ENCODE results near the gene TUBB6. TPM values are rescaled to one million over a fixed set of nuclear protein-coding genes. Genes with fewer than 3 reads are reported as not detected.

Gene TUBB6
- total RNA-seq, 2 experiments from 2014 or later, result 11.1 to 11.6 TPM

DNA sequence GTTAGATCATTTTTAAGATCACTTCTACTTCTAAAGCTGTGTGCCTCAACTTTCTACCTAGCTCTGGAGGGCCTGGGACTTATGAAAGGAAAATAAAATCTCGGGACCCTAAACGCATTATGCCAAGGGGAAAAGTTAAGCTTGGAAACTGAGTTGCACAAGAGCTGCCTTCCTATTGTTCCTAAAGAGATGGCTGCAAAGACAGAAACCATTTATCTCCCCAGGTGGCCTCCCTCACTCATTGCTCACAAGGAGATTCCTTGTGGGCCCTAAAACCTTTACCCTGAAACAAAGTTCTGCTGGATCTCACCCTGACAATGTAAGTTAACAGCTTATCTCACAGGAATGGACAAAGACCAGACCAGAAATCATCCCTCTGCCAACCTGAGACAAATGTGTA lies 26.8 kb downstream of the TUBB6 start:
- Mint-ChIP-seq H3K27me3 (no peaks in the 10 kb centered on the region), H3K27ac (no peak overlapping the region), H3K36me3 (peaks cover 34% of the 10 kb centered on the region), H3K4me3 (no peak overlapping the region), H3K4me1 (no peaks in the 10 kb centered on the region), H3K9me3 (no peaks in the 10 kb centered on the region)
- DNase-seq, result no peak

DNA sequence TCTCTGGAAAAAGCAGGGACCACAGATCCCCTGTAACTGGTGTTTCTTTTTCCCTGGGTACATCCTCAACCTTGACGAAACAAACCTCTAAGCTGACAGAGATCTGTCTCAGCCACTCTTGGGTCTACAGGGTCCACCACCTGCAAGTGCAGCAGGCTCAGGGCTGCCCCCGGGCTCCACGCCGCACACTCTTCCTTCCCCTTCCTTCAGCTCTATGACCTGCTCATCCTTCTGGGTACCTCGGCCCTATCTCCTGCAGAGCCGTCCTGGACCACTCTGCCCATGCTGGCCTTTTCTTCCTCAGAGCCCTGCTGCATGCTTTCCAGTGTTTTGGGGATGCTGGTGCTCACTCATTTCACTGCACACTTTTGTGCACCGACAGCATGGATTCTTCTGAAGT lies 27.5 kb downstream of the TUBB6 start:
- Mint-ChIP-seq H3K27ac (no peak overlapping the region), H3K36me3 (peaks cover 32% of the 10 kb centered on the region), H3K4me1 (no peaks in the 10 kb centered on the region), H3K27me3 (no peaks in the 10 kb centered on the region), H3K4me3 (no peak overlapping the region), H3K9me3 (no peaks in the 10 kb centered on the region)
- no peak for DNase-seq

- DNase-seq, result no peak
- Mint-ChIP-seq H3K27me3 (no peaks in the 10 kb centered on the region), H3K9me3 (no peaks in the 10 kb centered on the region), H3K27ac (no peak overlapping the region), H3K36me3 (peaks cover 32% of the 10 kb centered on the region), H3K4me1 (no peaks in the 10 kb centered on the region), H3K4me3 (no peak overlapping the region)
Measured at GRCh38 chr18:12336171-12336613, 28.2 kb downstream of the TUBB6 start.

DNA sequence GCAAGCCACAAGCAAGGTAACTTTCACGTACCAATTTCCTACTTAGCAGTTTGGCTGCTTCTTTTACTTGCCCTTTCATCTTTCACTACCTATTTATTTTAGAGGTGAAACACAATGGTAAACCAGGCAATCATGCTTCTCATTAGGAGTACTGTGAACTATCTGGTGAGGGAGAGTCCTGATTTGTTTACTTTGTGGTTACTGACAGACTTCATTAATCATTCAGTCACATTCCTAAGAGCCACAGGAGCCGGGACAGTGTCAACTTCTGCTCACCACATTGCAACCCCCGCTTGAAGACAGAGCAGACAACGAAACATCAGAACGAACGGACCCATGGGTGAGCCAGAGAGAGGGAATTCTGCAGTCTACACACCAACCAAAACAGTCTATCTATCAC lies 28.8 kb downstream of the TUBB6 start:
- Mint-ChIP-seq H3K9me3 (no peaks in the 10 kb centered on the region), H3K4me3 (no peak overlapping the region), H3K36me3 (peaks cover 31% of the 10 kb centered on the region), H3K27ac (no peak overlapping the region), H3K4me1 (no peaks in the 10 kb centered on the region), H3K27me3 (no peaks in the 10 kb centered on the region)
- no peak for DNase-seq

DNA sequence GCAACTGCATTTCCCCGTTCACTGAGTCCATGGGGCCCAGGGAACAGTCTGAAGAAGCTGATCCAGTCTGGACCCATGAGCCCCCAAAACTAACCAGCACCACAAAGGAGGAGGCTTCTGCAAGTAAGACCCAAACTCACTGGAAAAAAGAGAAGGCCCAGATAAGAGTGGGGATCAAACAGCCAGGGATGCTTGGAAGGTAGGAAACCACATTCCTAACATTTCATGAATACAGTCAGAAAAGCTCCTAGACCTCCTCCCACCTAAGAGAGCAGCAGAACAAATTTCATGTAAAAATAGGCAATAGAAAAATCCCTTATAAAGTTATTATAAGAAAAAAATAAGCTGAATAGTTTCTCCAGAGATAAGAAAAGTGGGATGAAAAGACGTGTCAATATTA lies 30.3 kb downstream of the TUBB6 start:
- no peak overlapping the region for H3K27ac Mint-ChIP-seq
- H3K27me3 Mint-ChIP-seq, result no peaks in the 10 kb centered on the region
- H3K9me3 Mint-ChIP-seq, result no peaks in the 10 kb centered on the region
- no peaks in the 10 kb centered on the region for H3K4me1 Mint-ChIP-seq
- H3K36me3 Mint-ChIP-seq, result peaks cover 42% of the 10 kb centered on the region
- H3K4me3 Mint-ChIP-seq, result no peak overlapping the region
- no peak for DNase-seq

GRCh38 chr18:12340945-12341660 lies 33.1 kb downstream of the TUBB6 start:
- no peaks in the 10 kb centered on the region for H3K27me3 Mint-ChIP-seq
- peaks cover 30% of the 10 kb centered on the region for H3K36me3 Mint-ChIP-seq
- no peak overlapping the region for H3K27ac Mint-ChIP-seq
- no peak for DNase-seq
- H3K9me3 Mint-ChIP-seq, result no peaks in the 10 kb centered on the region
- H3K4me1 Mint-ChIP-seq, result no peaks in the 10 kb centered on the region
- H3K4me3 Mint-ChIP-seq, result no peak overlapping the region

GRCh38 chr18:12342661-12343060 lies 34.6 kb downstream of the TUBB6 start:
- H3K27ac Mint-ChIP-seq, result no peak overlapping the region
- H3K27me3 Mint-ChIP-seq, result no peaks in the 10 kb centered on the region
- no peak for DNase-seq
- H3K4me1 Mint-ChIP-seq, result no peaks in the 10 kb centered on the region
- H3K9me3 Mint-ChIP-seq, result no peaks in the 10 kb centered on the region
- H3K36me3 Mint-ChIP-seq, result peaks cover 29% of the 10 kb centered on the region
- no peak overlapping the region for H3K4me3 Mint-ChIP-seq

DNA sequence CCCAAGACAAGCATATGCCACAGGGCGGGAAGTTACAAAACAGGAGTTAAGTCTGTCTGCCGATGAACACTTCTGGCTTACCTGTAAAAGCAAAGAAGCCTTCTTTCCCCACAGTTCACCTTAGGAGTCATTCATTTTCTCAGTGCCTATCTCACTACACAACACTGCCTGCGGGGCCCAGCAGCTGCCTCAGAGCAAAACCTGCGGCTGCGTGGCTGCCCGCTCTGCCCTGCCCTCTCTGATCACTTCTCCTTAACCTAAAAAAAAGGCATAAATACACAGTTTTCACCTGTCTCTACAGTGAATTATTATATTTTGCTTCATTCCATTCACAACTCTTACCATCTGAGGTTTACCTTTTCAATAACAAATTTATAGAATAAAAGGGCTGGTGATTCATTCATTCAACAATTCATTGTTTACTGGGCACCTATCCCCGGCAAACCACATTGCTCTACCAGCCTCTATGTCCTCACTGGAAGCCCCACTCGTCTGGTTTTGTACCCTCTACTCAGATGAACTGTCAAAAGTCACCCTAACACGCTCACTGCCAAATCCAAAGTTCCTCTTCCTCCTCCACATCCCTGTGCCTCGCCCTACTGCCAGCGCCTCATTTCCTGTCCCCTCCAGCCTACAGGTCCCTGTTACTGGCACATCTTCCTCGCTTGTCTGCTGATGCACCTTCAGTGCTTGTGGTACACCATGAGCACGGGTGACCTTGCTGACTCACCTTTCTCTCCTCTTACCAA lies 37.6 kb downstream of the TUBB6 start:
- Mint-ChIP-seq H3K4me1 (no peaks in the 10 kb centered on the region), H3K4me3 (no peak overlapping the region), H3K36me3 (peaks cover 39% of the 10 kb centered on the region), H3K27me3 (no peaks in the 10 kb centered on the region), H3K27ac (no peak overlapping the region), H3K9me3 (no peaks in the 10 kb centered on the region)
- DNase-seq, result no peak

DNA sequence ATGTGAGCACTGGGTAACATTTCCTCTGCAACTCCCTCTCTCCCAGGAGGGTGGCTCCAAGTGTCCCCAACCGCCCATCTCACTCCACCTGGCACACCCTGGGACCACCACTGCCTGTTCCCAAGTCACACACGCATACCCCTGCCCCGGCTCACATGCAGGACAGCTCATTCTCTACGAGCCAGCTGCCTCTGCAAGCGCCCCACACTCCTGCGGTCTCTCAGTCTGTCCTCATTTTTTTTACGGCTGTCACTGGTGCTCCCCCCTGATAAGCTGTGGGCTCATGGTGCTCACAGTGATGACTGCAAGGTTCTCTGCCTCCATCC lies 38.2 kb downstream of the TUBB6 start:
- Mint-ChIP-seq H3K9me3 (no peaks in the 10 kb centered on the region), H3K4me1 (no peaks in the 10 kb centered on the region), H3K27ac (no peak overlapping the region), H3K36me3 (peaks cover 42% of the 10 kb centered on the region), H3K27me3 (no peaks in the 10 kb centered on the region), H3K4me3 (no peak overlapping the region)
- no peak for DNase-seq

GRCh38 chr18:12347895-12348294 lies 39.9 kb downstream of the TUBB6 start:
- H3K4me1 Mint-ChIP-seq, result no peaks in the 10 kb centered on the region
- no peak overlapping the region for H3K4me3 Mint-ChIP-seq
- no peak for DNase-seq
- H3K9me3 Mint-ChIP-seq, result no peaks in the 10 kb centered on the region
- no peak overlapping the region for H3K27ac Mint-ChIP-seq
- H3K27me3 Mint-ChIP-seq, result no peaks in the 10 kb centered on the region
- peaks cover 34% of the 10 kb centered on the region for H3K36me3 Mint-ChIP-seq

- no peak for DNase-seq
- H3K4me1 Mint-ChIP-seq, result peaks cover 3% of the 10 kb centered on the region
- no peaks in the 10 kb centered on the region for H3K9me3 Mint-ChIP-seq
- H3K4me3 Mint-ChIP-seq, result no peak overlapping the region
- no peak overlapping the region for H3K27ac Mint-ChIP-seq
- no peaks in the 10 kb centered on the region for H3K27me3 Mint-ChIP-seq
- peaks cover 45% of the 10 kb centered on the region for H3K36me3 Mint-ChIP-seq
Measured at GRCh38 chr18:12352188-12352587, 44.1 kb downstream of the TUBB6 start.

DNA sequence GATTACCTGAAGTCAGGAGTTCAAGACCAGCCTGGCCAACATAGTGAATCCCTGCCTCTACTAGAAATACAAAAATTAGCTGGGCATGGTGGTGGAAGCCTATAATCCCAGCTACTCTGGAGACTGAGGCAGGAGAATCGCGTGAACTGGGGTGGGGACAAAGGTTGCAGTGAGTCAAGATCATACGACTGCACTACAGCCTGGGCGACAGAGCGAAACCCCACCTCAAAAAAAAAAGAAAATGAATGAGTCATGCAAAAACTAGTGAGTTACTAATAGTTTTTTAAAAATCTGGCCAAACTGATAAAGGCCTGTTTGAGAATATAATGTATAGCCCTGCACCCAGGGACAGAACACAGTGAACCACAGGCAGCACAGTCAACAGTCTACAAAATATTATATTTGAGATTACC lies 51.5 kb downstream of the TUBB6 start:
- H3K36me3 Mint-ChIP-seq, result peaks cover 19% of the 10 kb centered on the region
- H3K9me3 Mint-ChIP-seq, result no peaks in the 10 kb centered on the region

GRCh38 chr18:12361770-12362378 lies 53.8 kb downstream of the TUBB6 start:
- Mint-ChIP-seq H3K4me3 (no peak overlapping the region), H3K9me3 (no peaks in the 10 kb centered on the region), H3K4me1 (peaks cover 6% of the 10 kb centered on the region), H3K27ac (no peak overlapping the region), H3K36me3 (peaks cover 17% of the 10 kb centered on the region), H3K27me3 (no peaks in the 10 kb centered on the region)
- no peak for DNase-seq

More for the DNA sequence above, 51.5 kb downstream of the TUBB6 start:
- peaks cover 9% of the 10 kb centered on the region for H3K4me1 Mint-ChIP-seq
- H3K27ac Mint-ChIP-seq, result no peak overlapping the region
- H3K4me3 Mint-ChIP-seq, result no peak overlapping the region
- no peak for DNase-seq
- no peaks in the 10 kb centered on the region for H3K27me3 Mint-ChIP-seq

DNA sequence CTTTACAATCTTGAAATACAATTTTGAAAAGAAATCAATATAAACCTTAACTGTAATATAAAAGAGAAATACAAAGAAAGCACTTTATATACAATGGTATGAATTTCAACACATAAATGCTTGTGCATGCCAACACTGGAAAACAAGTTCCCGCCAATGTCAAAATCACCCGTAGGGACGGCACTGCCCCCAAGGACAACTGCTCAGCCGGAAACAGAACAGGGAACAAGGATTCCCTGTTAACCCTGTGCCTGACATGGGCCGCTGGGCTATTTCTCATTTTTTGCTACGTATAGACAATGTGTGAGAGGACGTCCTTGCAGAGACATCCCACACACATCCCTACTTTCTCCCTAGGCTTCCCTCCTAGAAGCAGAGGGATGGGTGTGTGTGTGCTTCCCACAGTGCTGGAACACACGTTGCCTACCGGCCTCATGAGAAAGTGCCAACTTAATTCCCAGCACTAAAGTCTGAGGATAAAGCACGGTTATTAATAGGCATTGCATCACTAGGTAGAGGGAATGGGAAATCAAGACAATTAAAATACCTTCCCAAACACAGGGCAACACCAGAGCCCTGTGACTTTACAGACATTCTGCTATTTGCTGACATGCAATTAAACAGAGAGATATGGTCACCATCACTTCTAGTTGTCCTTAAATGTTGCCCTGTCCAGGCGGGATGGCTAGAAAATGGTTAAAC lies 54.6 kb downstream of the TUBB6 start:
- Mint-ChIP-seq H3K9me3 (no peaks in the 10 kb centered on the region), H3K4me1 (peaks cover 6% of the 10 kb centered on the region), H3K4me3 (no peak overlapping the region), H3K36me3 (peaks cover 22% of the 10 kb centered on the region), H3K27me3 (no peaks in the 10 kb centered on the region), H3K27ac (no peak overlapping the region)
- no peak for DNase-seq

- Mint-ChIP-seq H3K4me3 (no peak overlapping the region), H3K9me3 (no peaks in the 10 kb centered on the region), H3K4me1 (peaks cover 11% of the 10 kb centered on the region), H3K36me3 (peaks cover 23% of the 10 kb centered on the region), H3K27ac (no peak overlapping the region), H3K27me3 (no peaks in the 10 kb centered on the region)
- DNase-seq, result no peak
Measured at GRCh38 chr18:12366379-12366778, 58.3 kb downstream of the TUBB6 start.

All from activated naive CD8-positive, alpha-beta T cell treated with anti-CD3 and anti-CD28 coated beads for 36 hours (primary cell).